ENCODE data around the gene NLGN1. TPM values are rescaled to one million over a fixed set of nuclear protein-coding genes. Genes with fewer than 3 reads are reported as not detected.

NLGN1 gene
- polyA plus RNA-seq, 2 of the 4 experiments (the other 2 are of a cell fraction): not detected

- TF ChIP-seq ZSCAN20 (CRISPR knock-in tag; IDR thresholded peaks at IDR 0.05): no peak
- no peak for TF ChIP-seq MAFK (IDR thresholded peaks at IDR 0.05; ENCODE audit: partially characterized antibody)
- TF ChIP-seq, protein P1, sequence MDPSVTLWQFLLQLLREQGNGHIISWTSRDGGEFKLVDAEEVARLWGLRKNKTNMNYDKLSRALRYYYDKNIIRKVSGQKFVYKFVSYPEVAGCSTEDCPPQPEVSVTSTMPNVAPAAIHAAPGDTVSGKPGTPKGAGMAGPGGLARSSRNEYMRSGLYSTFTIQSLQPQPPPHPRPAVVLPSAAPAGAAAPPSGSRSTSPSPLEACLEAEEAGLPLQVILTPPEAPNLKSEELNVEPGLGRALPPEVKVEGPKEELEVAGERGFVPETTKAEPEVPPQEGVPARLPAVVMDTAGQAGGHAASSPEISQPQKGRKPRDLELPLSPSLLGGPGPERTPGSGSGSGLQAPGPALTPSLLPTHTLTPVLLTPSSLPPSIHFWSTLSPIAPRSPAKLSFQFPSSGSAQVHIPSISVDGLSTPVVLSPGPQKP (IDR thresholded peaks at IDR 0.05; ENCODE audit: low read depth, low read length): no peak
These were observed 845.6 kb downstream of the NLGN1 start (continued) for GRCh38 chr3:174243171-174243570.

DNA sequence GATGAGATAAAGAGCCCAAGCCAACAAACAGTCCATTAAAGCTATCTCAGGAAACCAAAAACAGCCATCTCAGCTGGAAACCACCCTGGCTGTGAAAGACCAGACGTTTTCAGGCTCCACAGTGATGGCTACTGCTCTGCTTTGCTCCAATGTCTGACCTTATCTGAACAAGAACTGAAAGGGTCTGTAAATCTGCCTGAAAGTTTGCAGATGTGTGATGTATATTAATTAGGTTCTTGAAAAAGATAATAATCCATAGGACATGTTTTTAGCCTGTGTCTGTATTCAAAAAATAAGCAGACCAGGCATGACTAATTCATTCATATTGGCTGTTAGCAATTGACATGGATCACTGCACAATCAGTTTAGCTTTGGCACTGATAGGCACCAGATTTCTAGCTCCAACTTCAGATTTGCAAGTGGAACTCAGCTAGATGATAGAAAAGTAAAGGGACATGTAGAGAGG, 850.2 kb downstream of the NLGN1 start:
- Histone ChIP-seq H3K9me3 (no peaks in the 10 kb centered on the region), H3K4me3 (no peak overlapping the region), H3K4me2 (no peak overlapping the region), H3K4me1 (no peaks in the 10 kb centered on the region), H3K27ac (no peak overlapping the region)
- ChIA-PET CTCF (no interaction called here), POLR2A (no interaction called here)
- ATAC-seq (no peak), DNase-seq (ENCODE audit: low read depth in 1 of 2, low spot score in 1 of 2) (no peak), FAIRE-seq (no peak)
- TF ChIP-seq TFCP2L1 (CRISPR knock-in tag; IDR thresholded peaks at IDR 0.05): no peak
- no peak for TF ChIP-seq CBX2 (IDR thresholded peaks at IDR 0.05; ENCODE audit: borderline replicate concordance, low read depth)
- TF ChIP-seq, protein P2, sequence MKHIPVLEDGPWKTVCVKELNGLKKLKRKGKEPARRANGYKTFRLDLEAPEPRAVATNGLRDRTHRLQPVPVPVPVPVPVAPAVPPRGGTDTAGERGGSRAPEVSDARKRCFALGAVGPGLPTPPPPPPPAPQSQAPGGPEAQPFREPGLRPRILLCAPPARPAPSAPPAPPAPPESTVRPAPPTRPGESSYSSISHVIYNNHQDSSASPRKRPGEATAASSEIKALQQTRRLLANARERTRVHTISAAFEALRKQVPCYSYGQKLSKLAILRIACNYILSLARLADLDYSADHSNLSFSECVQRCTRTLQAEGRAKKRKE (CRISPR knock-in tag; IDR thresholded peaks at IDR 0.05; ENCODE audit: low read depth): no peak
- no peak for TF ChIP-seq FOSL2 (IDR thresholded peaks at IDR 0.05)
- TF ChIP-seq FOSL2 (CRISPR knock-in tag; IDR thresholded peaks at IDR 0.05): no peak
- TF ChIP-seq TP53 (CRISPR knock-in tag; IDR thresholded peaks at IDR 0.05): no peak
- no peak for TF ChIP-seq NFE2L2 (conservative IDR thresholded peaks at IDR 0.05; ENCODE audit: low read length)
- no peak for TF ChIP-seq BHLHE40 (IDR thresholded peaks at IDR 0.05; ENCODE audit: low read depth, low read length)
- no peak for TF ChIP-seq PHF8 (IDR thresholded peaks at IDR 0.05; ENCODE audit: borderline replicate concordance, low read depth)
- TF ChIP-seq HEYL (CRISPR knock-in tag; IDR thresholded peaks at IDR 0.05): no peak
- TF ChIP-seq CTCF (IDR thresholded peaks at IDR 0.05): no peak
- WGBS (ENCODE audit: missing lambda C conversion rate): 0% methylated on average over 1 of the region's 1 CpG

- Histone ChIP-seq H3K27ac (no peak overlapping the region), H3K4me3 (no peak overlapping the region), H3K4me2 (no peak overlapping the region), H3K4me1 (no peaks in the 10 kb centered on the region), H3K9me3 (no peaks in the 10 kb centered on the region)
- 2% methylated on average over 1 of the region's 1 CpG for WGBS (ENCODE audit: missing lambda C conversion rate)
- POLR2A ChIA-PET: no interaction called here
- TF ChIP-seq EHMT2 (IDR thresholded peaks at IDR 0.05; ENCODE audit: low read depth) (no peak), EP300 (IDR thresholded peaks at IDR 0.05) (no peak), FOXS1 (CRISPR knock-in tag; IDR thresholded peaks at IDR 0.05) (no peak)
- CTCF ChIA-PET: no interaction called here
- DNase-seq (ENCODE audit: low read depth in 1 of 2, low spot score in 1 of 2) (no peak), FAIRE-seq (no peak), ATAC-seq (no peak)
These were observed 854.1 kb downstream of the NLGN1 start for GRCh38 chr3:174251681-174252080.

GRCh38 chr3:174253196-174253823, 855.8 kb downstream of the NLGN1 start:
- ChIA-PET CTCF (no interaction called here), POLR2A (no interaction called here)
- no peak overlapping the region for H3K27ac ChIP-seq
- H3K4me2 ChIP-seq: no peak overlapping the region
- FAIRE-seq (no peak), ATAC-seq (no peak), DNase-seq (ENCODE audit: low read depth in 1 of 2, low spot score in 1 of 2) (no peak)
- H3K4me3 ChIP-seq: no peak overlapping the region
- H3K9me3 ChIP-seq: no peaks in the 10 kb centered on the region
- H3K4me1 ChIP-seq: no peaks in the 10 kb centered on the region
- 38% methylated on average over 3 of the region's 3 CpGs for WGBS (ENCODE audit: missing lambda C conversion rate)
- TF ChIP-seq CEBPB (IDR thresholded peaks at IDR 0.05): no peak
- no peak for TF ChIP-seq ESRRA (IDR thresholded peaks at IDR 0.05; ENCODE audit: borderline replicate concordance, low read length)
- no peak for TF ChIP-seq PHF8 (IDR thresholded peaks at IDR 0.05; ENCODE audit: borderline replicate concordance, low read depth)
- no peak for TF ChIP-seq JUNB (IDR thresholded peaks at IDR 0.05)
- no peak for TF ChIP-seq RARB (CRISPR knock-in tag; IDR thresholded peaks at IDR 0.05)
- TF ChIP-seq, protein P3, sequence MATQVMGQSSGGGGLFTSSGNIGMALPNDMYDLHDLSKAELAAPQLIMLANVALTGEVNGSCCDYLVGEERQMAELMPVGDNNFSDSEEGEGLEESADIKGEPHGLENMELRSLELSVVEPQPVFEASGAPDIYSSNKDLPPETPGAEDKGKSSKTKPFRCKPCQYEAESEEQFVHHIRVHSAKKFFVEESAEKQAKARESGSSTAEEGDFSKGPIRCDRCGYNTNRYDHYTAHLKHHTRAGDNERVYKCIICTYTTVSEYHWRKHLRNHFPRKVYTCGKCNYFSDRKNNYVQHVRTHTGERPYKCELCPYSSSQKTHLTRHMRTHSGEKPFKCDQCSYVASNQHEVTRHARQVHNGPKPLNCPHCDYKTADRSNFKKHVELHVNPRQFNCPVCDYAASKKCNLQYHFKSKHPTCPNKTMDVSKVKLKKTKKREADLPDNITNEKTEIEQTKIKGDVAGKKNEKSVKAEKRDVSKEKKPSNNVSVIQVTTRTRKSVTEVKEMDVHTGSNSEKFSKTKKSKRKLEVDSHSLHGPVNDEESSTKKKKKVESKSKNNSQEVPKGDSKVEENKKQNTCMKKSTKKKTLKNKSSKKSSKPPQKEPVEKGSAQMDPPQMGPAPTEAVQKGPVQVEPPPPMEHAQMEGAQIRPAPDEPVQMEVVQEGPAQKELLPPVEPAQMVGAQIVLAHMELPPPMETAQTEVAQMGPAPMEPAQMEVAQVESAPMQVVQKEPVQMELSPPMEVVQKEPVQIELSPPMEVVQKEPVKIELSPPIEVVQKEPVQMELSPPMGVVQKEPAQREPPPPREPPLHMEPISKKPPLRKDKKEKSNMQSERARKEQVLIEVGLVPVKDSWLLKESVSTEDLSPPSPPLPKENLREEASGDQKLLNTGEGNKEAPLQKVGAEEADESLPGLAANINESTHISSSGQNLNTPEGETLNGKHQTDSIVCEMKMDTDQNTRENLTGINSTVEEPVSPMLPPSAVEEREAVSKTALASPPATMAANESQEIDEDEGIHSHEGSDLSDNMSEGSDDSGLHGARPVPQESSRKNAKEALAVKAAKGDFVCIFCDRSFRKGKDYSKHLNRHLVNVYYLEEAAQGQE (IDR thresholded peaks at IDR 0.05): no peak
- TF ChIP-seq TFCP2L1 (CRISPR knock-in tag; IDR thresholded peaks at IDR 0.05): no peak
- TF ChIP-seq CHD2 (IDR thresholded peaks at IDR 0.05; ENCODE audit: low read length, partially characterized antibody): no peak
- no peak for TF ChIP-seq HOXB13 (CRISPR knock-in tag; IDR thresholded peaks at IDR 0.05; ENCODE audit: low read depth)
- no peak for TF ChIP-seq ZNF302 (CRISPR knock-in tag; IDR thresholded peaks at IDR 0.05)
- no peak for TF ChIP-seq HOXA7 (CRISPR knock-in tag; IDR thresholded peaks at IDR 0.05)
